Osteoblast (primary cell): ENCODE data around the gene EMP1. TPM values are rescaled to one million over a fixed set of nuclear protein-coding genes. Genes with fewer than 3 reads are reported as not detected.

Experiments
- DNase-seq: peaks from one replicate; pipeline ENCODE4 v3.0.0; 2011; ENCODE audit warnings: low spot score, mixed read lengths; ENCODE audit not compliant: insufficient read length; ENCODE audit errors: missing footprints
- H2AFZ ChIP-seq: 2 replicates; pipeline ENCODE4 v1.6.0; 2011; ENCODE audit warnings: mild to moderate bottlenecking, low read length
- H3K27ac ChIP-seq: 2 replicates; pipeline ENCODE4 v1.5.1; 2011; ENCODE audit warnings: mild to moderate bottlenecking, low read depth, low read length, moderate library complexity
- H3K27me3 ChIP-seq: 2 replicates; pipeline ENCODE4 v1.6.0; 2012; ENCODE audit warnings: mild to moderate bottlenecking, control low read depth, inconsistent platforms, low read length, moderate library complexity; ENCODE audit not compliant: insufficient read depth
- H3K36me3 ChIP-seq: 2 replicates; pipeline ENCODE4 v1.5.1; 2011; ENCODE audit warnings: mild to moderate bottlenecking, low read length, control low read depth, moderate library complexity; ENCODE audit not compliant: insufficient read depth
- H3K4me1 ChIP-seq: 2 replicates; pipeline ENCODE4 v1.5.1; 2011; ENCODE audit warnings: mild to moderate bottlenecking, low read length, control low read depth, moderate library complexity; ENCODE audit not compliant: insufficient read depth
- H3K4me2 ChIP-seq: 2 replicates; pipeline ENCODE4 v1.6.0; 2011; ENCODE audit warnings: mild to moderate bottlenecking, low read length; ENCODE audit not compliant: insufficient read depth
- H3K4me3 ChIP-seq: fragments of 200-600 bp; sonication (generic); 3 replicates; pipeline ENCODE4 v1.5.1; 2012; ENCODE audit warnings: mild to moderate bottlenecking, low read length, inconsistent platforms; ENCODE audit not compliant: insufficient read depth
- H3K79me2 ChIP-seq: 2 replicates; pipeline ENCODE4 v1.6.0; 2012; ENCODE audit warnings: mild to moderate bottlenecking, low read length, control low read depth, inconsistent platforms; ENCODE audit not compliant: insufficient read depth
- H3K9me3 ChIP-seq: 2 replicates; pipeline ENCODE4 v1.5.1; 2011; ENCODE audit warnings: low read depth, low read length, control low read depth
- H4K20me1 ChIP-seq: 2 replicates; pipeline ENCODE4 v1.6.0; 2012; ENCODE audit warnings: mild to moderate bottlenecking, low read length, control low read depth; ENCODE audit not compliant: insufficient read depth
- total RNA-seq: library from RNA; depleted of rRNA; stranded (reverse); fragments of >200 nt; gene quantifications from 2 replicates; pipeline ENCODE4 v1.2.3, GENCODE V29; 2012
- TF ChIP-seq, protein P1 (sequence below): IDR thresholded peaks from 2 replicates; pipeline ENCODE4 v1.5.1; 2011; ENCODE audit warnings: mild to moderate bottlenecking, low read depth, low read length, moderate library complexity; ENCODE audit errors: extremely low read depth

Gene EMP1
- total RNA-seq, 1 donor = 106 TPM

GRCh38 chr12:13181375-13182070 lies 15.0 kb upstream of the EMP1 start:
- no peak for DNase-seq
- Histone ChIP-seq H3K79me2 (no peaks in the 10 kb centered on the region), H3K4me3 (no peak overlapping the region), H4K20me1 (no peaks in the 10 kb centered on the region), H2AFZ (no peak overlapping the region), H3K4me2 (no peak overlapping the region), H3K27ac (no peak overlapping the region), H3K9me3 (no peaks in the 10 kb centered on the region), H3K4me1 (peaks cover 26% of the 10 kb centered on the region), H3K36me3 (no peaks in the 10 kb centered on the region), H3K27me3 (no peaks in the 10 kb centered on the region)
- TF ChIP-seq, protein P1, sequence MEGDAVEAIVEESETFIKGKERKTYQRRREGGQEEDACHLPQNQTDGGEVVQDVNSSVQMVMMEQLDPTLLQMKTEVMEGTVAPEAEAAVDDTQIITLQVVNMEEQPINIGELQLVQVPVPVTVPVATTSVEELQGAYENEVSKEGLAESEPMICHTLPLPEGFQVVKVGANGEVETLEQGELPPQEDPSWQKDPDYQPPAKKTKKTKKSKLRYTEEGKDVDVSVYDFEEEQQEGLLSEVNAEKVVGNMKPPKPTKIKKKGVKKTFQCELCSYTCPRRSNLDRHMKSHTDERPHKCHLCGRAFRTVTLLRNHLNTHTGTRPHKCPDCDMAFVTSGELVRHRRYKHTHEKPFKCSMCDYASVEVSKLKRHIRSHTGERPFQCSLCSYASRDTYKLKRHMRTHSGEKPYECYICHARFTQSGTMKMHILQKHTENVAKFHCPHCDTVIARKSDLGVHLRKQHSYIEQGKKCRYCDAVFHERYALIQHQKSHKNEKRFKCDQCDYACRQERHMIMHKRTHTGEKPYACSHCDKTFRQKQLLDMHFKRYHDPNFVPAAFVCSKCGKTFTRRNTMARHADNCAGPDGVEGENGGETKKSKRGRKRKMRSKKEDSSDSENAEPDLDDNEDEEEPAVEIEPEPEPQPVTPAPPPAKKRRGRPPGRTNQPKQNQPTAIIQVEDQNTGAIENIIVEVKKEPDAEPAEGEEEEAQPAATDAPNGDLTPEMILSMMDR = no peak

DNA sequence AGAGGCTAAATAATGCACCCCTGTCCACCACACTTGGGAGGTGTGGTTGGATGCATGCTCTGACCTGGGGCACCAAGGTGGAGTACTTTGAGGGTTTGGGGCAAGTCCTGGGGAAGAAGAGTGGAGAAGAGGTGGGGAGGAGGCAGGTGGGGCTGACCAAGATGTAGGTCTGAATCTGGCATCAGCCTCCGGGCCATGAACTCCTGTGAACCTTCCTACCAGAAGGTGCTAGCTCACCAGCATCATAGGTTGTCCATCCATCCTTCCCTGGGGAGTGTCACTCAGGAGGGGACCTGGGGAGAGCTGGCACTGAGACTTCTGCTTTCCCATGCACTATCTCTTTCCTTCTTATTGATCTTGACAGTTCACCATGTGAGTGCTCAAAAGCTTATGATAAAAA lies 13.6 kb upstream of the EMP1 start:
- Histone ChIP-seq H2AFZ (no peak overlapping the region), H3K36me3 (no peaks in the 10 kb centered on the region), H3K79me2 (no peaks in the 10 kb centered on the region), H3K27me3 (no peaks in the 10 kb centered on the region), H3K4me2 (no peak overlapping the region), H3K9me3 (no peaks in the 10 kb centered on the region), H4K20me1 (no peaks in the 10 kb centered on the region), H3K4me1 (peaks cover 26% of the 10 kb centered on the region), H3K4me3 (no peak overlapping the region), H3K27ac (no peak overlapping the region)
- TF ChIP-seq, protein P1 = no peak
- DNase-seq = peak; percentile 21

GRCh38 chr12:13183620-13184019 lies 12.9 kb upstream of the EMP1 start:
- Histone ChIP-seq H3K79me2 (no peaks in the 10 kb centered on the region), H3K4me1 (peaks cover 25% of the 10 kb centered on the region), H3K4me3 (no peak overlapping the region), H3K9me3 (no peaks in the 10 kb centered on the region), H3K27me3 (no peaks in the 10 kb centered on the region), H4K20me1 (no peaks in the 10 kb centered on the region), H3K4me2 (no peak overlapping the region), H3K27ac (no peak overlapping the region), H3K36me3 (no peaks in the 10 kb centered on the region), H2AFZ (no peak overlapping the region)
- TF ChIP-seq, protein P1 = no peak
- no peak for DNase-seq

DNA sequence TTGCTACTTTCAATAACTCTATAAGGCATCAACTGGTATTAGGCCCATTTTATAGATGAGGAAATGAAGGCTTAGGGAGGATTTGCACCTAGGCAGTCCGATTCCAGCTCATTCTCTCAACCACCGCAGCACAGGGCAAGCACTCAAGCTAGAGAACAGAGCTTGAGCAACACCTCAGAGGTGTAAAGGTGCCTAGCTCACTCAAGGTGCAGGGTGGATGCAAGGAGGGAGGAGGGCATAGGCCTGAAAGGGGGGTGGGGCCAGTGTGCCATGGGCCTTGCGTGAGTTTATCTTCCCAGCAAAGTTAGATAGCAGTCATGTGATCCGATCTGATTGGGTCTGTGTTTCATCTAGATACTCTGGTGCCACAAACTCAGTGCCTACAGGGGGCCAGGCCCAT lies 10.2 kb upstream of the EMP1 start:
- H3K27me3 ChIP-seq = no peaks in the 10 kb centered on the region
- no peaks in the 10 kb centered on the region for H3K36me3 ChIP-seq
- no peak overlapping the region for H3K4me3 ChIP-seq
- H3K9me3 ChIP-seq = no peaks in the 10 kb centered on the region
- H3K4me1 ChIP-seq = peaks cover 14% of the 10 kb centered on the region
- H3K79me2 ChIP-seq = no peaks in the 10 kb centered on the region
- no peak overlapping the region for H2AFZ ChIP-seq
- DNase-seq = no peak
- no peaks in the 10 kb centered on the region for H4K20me1 ChIP-seq
- TF ChIP-seq, protein P1 = no peak
- H3K27ac ChIP-seq = peak overlapping the region; percentile 70
- no peak overlapping the region for H3K4me2 ChIP-seq
